ENCODE data around the gene BTBD6.

DNA sequence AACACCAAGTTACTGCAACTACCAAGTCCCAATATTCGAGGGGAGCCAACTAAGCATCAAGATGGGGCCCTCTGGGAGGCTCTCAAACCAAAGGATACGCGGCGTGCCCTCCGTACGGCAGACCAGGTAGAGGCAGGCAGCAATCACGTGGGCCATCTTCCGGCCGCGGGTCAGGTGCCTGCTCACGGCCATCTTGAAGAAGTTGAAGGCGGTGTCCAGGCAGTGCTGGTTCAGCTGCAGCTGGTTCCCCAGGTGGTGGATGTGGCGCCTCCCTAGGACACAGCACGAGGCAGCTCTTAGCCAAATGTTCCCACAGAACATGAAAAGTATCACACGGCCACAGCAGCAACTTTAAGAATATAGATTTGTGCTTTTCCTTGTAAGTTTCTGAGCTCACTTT is 24.3 kb downstream of the BTBD6 start:
- TF ChIP-seq EZH2 (IDR thresholded peaks at IDR 0.05; ENCODE audit: insufficient read depth, poor library complexity, severe bottlenecking) (no peak), EZH2phosphoT487 (IDR thresholded peaks at IDR 0.05; ENCODE audit: insufficient read depth, low read depth) (no peak)

All from GM23248 (cell line).